GM10266 (cell line): ENCODE measurements around the gene IAH1.

Experiments
- DNase-seq: peaks from one replicate; pipeline ENCODE4 v3.0.0; 2012; ENCODE audit errors: extremely low spot score
- CTCF ChIP-seq: IDR thresholded peaks from 2 replicates; pipeline ENCODE4 v1.5.1; 2012; ENCODE audit warnings: mild to moderate bottlenecking, low read depth; ENCODE audit not compliant: control insufficient read depth, insufficient read depth; ENCODE audit errors: missing control alignments

Gene IAH1

GRCh38 chr2:9488583-9489547 is 14.5 kb downstream of the IAH1 start:
- no peak for TF ChIP-seq CTCF
- no peak for DNase-seq

GRCh38 chr2:9490789-9491188 is 16.4 kb downstream of the IAH1 start:
- TF ChIP-seq CTCF = no peak
- no peak for DNase-seq

- TF ChIP-seq CTCF = no peak
- DNase-seq = no peak
Measured at GRCh38 chr2:9492927-9493326, 18.6 kb downstream of the IAH1 start.

- TF ChIP-seq CTCF = no peak
Measured at GRCh38 chr2:9493478-9493877, 19.1 kb downstream of the IAH1 start.

GRCh38 chr2:9494081-9494480 is 19.7 kb downstream of the IAH1 start:
- DNase-seq = no peak
- TF ChIP-seq CTCF = no peak

More at GRCh38 chr2:9493478-9493877, 19.1 kb downstream of the IAH1 start:
- no peak for DNase-seq

- no peak for TF ChIP-seq CTCF
- DNase-seq = no peak
Measured at GRCh38 chr2:9497017-9497416, 22.7 kb downstream of the IAH1 start.

GRCh38 chr2:9498210-9498609 is 23.9 kb downstream of the IAH1 start:
- no peak for DNase-seq
- no peak for TF ChIP-seq CTCF
